Prostate gland (tissue), 2 donors: ENCODE measurements around the gene RSPH9.

Experiments
- CTCF ChIP-seq, 4 experiments: fragments of 200-600 bp in 2 of 4; fragments of 450-650 bp in 2 of 4; sonication (generic) in 2 of 4; IDR thresholded peaks; 1 replicate in 3 of 4; 2 replicates in 1 of 4; pipeline ENCODE4 v1.5.1; 2016 to 2019; ENCODE audit warnings: antibody characterized with exemption in 4 of 4, mild to moderate bottlenecking in 2 of 4, moderate library complexity in 2 of 4
- POLR2A ChIP-seq: fragments of 450-650 bp; IDR thresholded peaks from one replicate; pipeline ENCODE4 v1.6.1; 2016; ENCODE audit warnings: antibody characterized with exemption, mild to moderate bottlenecking

- TF ChIP-seq CTCF (IDR thresholded peaks at IDR 0.05) (no peak), POLR2A (no peak)
Observed at GRCh38 chr6:43706788-43707187, 62.0 kb downstream of the RSPH9 start.
